PC-9 (cell line): Measurements from ENCODE around the gene ERCC2.

Source experiments
- CTCF ChIP-seq: fragments of 200-600 bp; sonication (generic); conservative IDR thresholded peaks from 2 replicates; pipeline ENCODE4 v1.6.1; 2017; ENCODE audit warnings: mixed run types, antibody characterized with exemption, mild to moderate bottlenecking, moderate library complexity
- EZH2 ChIP-seq: fragments of 200-600 bp; sonication (generic); IDR thresholded peaks from 2 replicates; pipeline ENCODE4 v1.8.0; 2017; ENCODE audit warnings: antibody characterized with exemption, low read depth

- no peak for TF ChIP-seq CTCF
- TF ChIP-seq EZH2, result no peak
Observed at GRCh38 chr19:45304141-45304926, 66.0 kb downstream of the ERCC2 start.
